NT2/D1 (cell line): ENCODE data around the gene TMEM53.

Experiments
- SUZ12 ChIP-seq: IDR thresholded peaks from 2 replicates; pipeline ENCODE4 v1.6.1; 2011; ENCODE audit not compliant: insufficient read length, insufficient read depth; ENCODE audit errors: extremely low read depth
- YY1 ChIP-seq: IDR thresholded peaks from 2 replicates; pipeline ENCODE4 v1.6.1; 2011; ENCODE audit not compliant: insufficient read length, insufficient read depth
- ZNF274 ChIP-seq: IDR thresholded peaks from 2 replicates; pipeline ENCODE4 v1.6.1; 2011; ENCODE audit warnings: mild to moderate bottlenecking, low read depth, low read length

DNA sequence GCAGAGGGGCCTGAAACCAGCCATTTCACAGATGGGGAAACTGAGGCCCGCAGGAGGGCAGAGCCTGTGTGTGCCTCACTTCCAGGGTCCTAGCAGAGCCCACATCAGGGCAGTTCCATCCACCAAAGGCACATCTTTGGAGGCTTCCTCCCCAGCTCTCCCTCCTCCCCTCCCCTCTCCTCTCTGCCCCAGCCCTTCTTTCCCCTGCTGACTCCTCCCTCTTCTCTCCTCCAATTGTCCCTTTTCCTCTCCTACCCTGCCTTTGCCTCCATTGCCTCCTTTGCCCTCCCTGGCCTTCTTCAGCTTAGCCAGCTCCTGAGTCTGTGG, 56.6 kb downstream of the TMEM53 start:
- no peak for TF ChIP-seq ZNF274
- TF ChIP-seq SUZ12, result no peak
- no peak for TF ChIP-seq YY1
